ENCODE results near the gene HSD3B7. TPM values are rescaled to one million over a fixed set of nuclear protein-coding genes. Genes with fewer than 3 reads are reported as not detected.
"Not testable (repeated sequence)": the region's sequence is repeated elsewhere in the genome, so short reads cannot be mapped to it uniquely, and the experiment has no call there.

Gene HSD3B7
- total RNA-seq, 1 donor from 2014 or later, result 12.5 TPM

DNA sequence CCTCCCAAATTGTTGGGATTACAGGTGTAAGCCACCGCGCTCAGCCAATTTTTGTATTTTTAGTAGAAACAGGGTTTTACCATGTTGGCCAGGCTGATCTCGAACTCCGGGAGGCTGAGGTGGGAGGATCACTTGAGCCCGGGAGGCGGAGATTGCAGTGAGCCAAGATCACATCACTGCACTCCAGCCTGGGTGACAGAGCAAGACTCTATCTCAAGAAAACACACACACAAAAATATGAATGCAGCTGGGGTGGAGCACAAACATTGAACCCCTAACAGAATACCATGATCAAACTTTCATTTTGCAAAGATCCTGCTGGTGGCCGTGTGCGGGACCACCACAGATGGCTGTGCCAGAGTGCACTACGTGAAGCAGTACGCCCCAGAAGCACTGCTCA lies 32.7 kb downstream of the HSD3B7 start:
- peaks cover 9 to 19% (median 10%) of the 10 kb centered on the region in 3 donors for H3K27me3 ChIP-seq (ENCODE audit: control insufficient read depth in 3 of 3, insufficient read depth in 3 of 3, low read length in 3 of 3)
- H3K27ac ChIP-seq (ENCODE audit: low read depth, low read length); H3K4me3 ChIP-seq (ENCODE audit: low read length in 3 of 3); H3K36me3 ChIP-seq (ENCODE audit: control insufficient read depth in 3 of 3, insufficient read depth in 3 of 3, low read length in 3 of 3); H3K4me1 ChIP-seq (ENCODE audit: control insufficient read depth in 3 of 3, insufficient read depth in 3 of 3, low read length in 3 of 3); H3K9me3 ChIP-seq (ENCODE audit: control insufficient read depth in 3 of 3, low read length in 3 of 3); H3K9ac ChIP-seq (ENCODE audit: low read depth in 1 of 3, low read length in 3 of 3): not testable (repeated sequence)

DNA sequence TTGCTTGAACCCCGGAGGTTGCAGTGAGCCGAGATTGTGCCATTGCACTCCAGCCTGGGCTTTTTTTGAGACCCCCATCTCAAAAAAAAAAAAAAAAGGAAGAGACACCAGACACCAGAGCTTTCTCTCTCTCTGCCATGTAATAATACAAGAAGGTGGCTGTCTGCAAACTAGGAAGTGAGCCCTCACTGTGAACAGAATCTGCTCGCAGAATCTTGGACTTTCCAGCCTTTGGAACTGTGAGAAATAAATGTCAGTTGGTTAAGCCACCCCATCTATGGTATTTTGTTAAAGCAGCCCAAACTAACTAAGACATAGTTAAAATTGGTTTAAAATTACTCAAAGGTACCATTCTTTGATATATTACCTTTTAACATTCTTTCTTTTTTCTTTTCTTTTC lies 35.5 kb downstream of the HSD3B7 start:
- Histone ChIP-seq H3K27ac (ENCODE audit: low read depth, low read length) (no peak overlapping the region), H3K9me3 (ENCODE audit: control insufficient read depth in 3 of 3, low read length in 3 of 3) (no peaks in the 10 kb centered on the region), H3K27me3 (ENCODE audit: control insufficient read depth in 3 of 3, insufficient read depth in 3 of 3, low read length in 3 of 3) (peaks cover 0 to 9% (median 0%) of the 10 kb centered on the region in 3 donors), H3K36me3 (ENCODE audit: control insufficient read depth in 3 of 3, insufficient read depth in 3 of 3, low read length in 3 of 3) (no peaks in the 10 kb centered on the region), H3K4me1 (ENCODE audit: control insufficient read depth in 3 of 3, insufficient read depth in 3 of 3, low read length in 3 of 3) (peaks cover 0 to 15% (median 5%) of the 10 kb centered on the region in 3 donors), H3K9ac (ENCODE audit: low read depth in 1 of 3, low read length in 3 of 3) (no peak overlapping the region), H3K4me3 (ENCODE audit: low read length in 3 of 3) (no peak overlapping the region)

DNA sequence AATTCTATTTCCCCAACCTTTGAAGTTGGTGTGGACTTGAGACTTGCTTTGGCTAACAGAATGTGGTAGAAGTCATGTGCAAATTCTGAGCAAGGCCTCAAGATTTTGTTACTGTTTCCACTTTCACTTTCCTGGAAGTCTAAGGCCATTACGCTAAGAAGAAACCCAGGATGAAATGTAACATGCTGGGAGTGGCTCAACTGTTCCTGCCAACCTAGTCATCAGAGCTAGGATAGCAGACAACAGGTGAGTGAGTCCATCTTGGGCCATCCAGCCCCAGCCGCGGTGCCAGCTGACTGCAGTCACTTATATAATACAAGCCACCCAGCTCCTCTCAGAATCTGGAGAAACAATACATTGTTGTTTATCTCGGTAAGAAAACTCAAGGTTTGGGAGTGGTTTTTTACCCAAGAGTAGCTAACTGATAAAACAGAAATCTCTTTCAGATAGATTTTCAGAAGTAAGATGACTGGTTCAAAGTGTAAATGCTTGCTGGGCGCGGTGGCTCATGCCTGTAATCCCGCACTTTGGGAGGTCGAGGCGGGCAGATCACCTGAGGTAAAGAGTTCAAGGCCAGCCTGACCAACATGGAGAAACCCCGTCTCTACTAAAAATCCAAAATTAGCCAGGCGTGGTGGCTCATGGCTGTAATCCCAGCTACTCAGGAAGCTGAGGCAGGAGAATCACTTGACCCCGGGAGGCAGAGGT lies 37.7 kb downstream of the HSD3B7 start:
- no peak overlapping the region for H3K4me3 ChIP-seq (ENCODE audit: low read length in 3 of 3)
- no peaks in the 10 kb centered on the region for H3K36me3 ChIP-seq (ENCODE audit: control insufficient read depth in 3 of 3, insufficient read depth in 3 of 3, low read length in 3 of 3)
- H3K27me3 ChIP-seq (ENCODE audit: control insufficient read depth in 3 of 3, insufficient read depth in 3 of 3, low read length in 3 of 3), result peaks cover 0 to 3% (median 0%) of the 10 kb centered on the region in 3 donors
- H3K9ac ChIP-seq (ENCODE audit: low read depth in 1 of 3, low read length in 3 of 3), result no peak overlapping the region
- peak overlapping the region; percentile 70 for H3K27ac ChIP-seq (ENCODE audit: low read depth, low read length)
- H3K9me3 ChIP-seq (ENCODE audit: control insufficient read depth in 3 of 3, low read length in 3 of 3), result no peaks in the 10 kb centered on the region
- H3K4me1 ChIP-seq (ENCODE audit: control insufficient read depth in 3 of 3, insufficient read depth in 3 of 3, low read length in 3 of 3), result peaks cover 0 to 15% (median 5%) of the 10 kb centered on the region in 3 donors

DNA sequence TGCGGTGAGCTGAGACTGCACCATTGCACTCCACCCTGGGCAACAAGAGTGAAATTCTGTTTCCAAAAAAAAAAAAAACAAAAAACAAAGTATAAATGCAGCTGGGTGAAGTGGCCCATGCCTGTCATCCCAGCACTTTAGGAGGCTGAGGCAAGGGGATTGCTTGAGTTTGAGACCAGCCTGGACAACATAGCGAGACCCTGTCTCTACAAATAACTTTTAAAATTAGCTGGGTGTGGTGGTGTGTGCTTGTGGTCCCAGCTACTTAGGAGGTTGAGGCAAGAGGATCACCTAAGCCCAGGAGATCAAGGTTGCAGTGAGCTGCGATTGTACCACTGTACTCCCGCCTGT lies 38.2 kb downstream of the HSD3B7 start:
- H3K36me3 ChIP-seq (ENCODE audit: control insufficient read depth in 3 of 3, insufficient read depth in 3 of 3, low read length in 3 of 3), result no peaks in the 10 kb centered on the region
- no peaks in the 10 kb centered on the region for H3K27me3 ChIP-seq (ENCODE audit: control insufficient read depth in 3 of 3, insufficient read depth in 3 of 3, low read length in 3 of 3)
- H3K4me3 ChIP-seq (ENCODE audit: low read length in 3 of 3), result no peak overlapping the region
- no peaks in the 10 kb centered on the region for H3K9me3 ChIP-seq (ENCODE audit: control insufficient read depth in 3 of 3, low read length in 3 of 3)
- peaks cover 0 to 15% (median 5%) of the 10 kb centered on the region in 3 donors for H3K4me1 ChIP-seq (ENCODE audit: control insufficient read depth in 3 of 3, insufficient read depth in 3 of 3, low read length in 3 of 3)
- no peak overlapping the region for H3K9ac ChIP-seq (ENCODE audit: low read depth in 1 of 3, low read length in 3 of 3)
- peak overlapping the region; percentile 70 for H3K27ac ChIP-seq (ENCODE audit: low read depth, low read length)

DNA sequence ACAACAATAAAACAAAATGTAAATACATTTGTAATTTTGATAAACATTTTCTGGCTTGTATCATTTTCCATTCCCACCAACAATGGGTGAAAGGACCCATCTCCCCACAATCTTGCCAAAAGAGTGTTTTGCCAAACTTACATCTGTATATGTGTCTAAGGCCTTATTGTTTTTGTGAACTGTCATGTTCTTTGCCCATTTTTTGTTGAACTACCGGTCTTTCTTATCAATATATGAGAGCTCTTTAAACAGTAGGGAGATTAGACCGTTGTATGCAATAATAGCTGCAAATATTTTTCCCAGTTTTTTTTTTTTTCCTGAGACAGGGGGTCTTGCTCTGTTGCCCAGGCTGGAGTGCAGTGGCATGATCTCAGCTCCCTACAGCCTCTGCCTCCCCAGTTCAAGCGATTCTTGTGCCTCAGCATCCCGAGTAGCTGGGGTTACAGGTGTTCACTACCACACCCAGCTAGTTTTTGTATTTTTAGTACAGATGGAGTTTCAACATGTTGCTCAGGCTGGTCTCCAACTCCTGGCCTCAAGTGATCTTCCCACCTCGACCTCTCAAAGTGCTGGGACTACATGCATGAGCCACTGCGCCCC lies 38.7 kb downstream of the HSD3B7 start:
- no peaks in the 10 kb centered on the region for H3K9me3 ChIP-seq (ENCODE audit: control insufficient read depth in 3 of 3, low read length in 3 of 3)
- H3K9ac ChIP-seq (ENCODE audit: low read depth in 1 of 3, low read length in 3 of 3), result no peak overlapping the region
- no peaks in the 10 kb centered on the region for H3K27me3 ChIP-seq (ENCODE audit: control insufficient read depth in 3 of 3, insufficient read depth in 3 of 3, low read length in 3 of 3)
- H3K4me3 ChIP-seq (ENCODE audit: low read length in 3 of 3), result no peak overlapping the region
- H3K36me3 ChIP-seq (ENCODE audit: control insufficient read depth in 3 of 3, insufficient read depth in 3 of 3, low read length in 3 of 3), result no peaks in the 10 kb centered on the region
- no peak overlapping the region for H3K27ac ChIP-seq (ENCODE audit: low read depth, low read length)
- peaks cover 0 to 15% (median 5%) of the 10 kb centered on the region in 3 donors for H3K4me1 ChIP-seq (ENCODE audit: control insufficient read depth in 3 of 3, insufficient read depth in 3 of 3, low read length in 3 of 3)

DNA sequence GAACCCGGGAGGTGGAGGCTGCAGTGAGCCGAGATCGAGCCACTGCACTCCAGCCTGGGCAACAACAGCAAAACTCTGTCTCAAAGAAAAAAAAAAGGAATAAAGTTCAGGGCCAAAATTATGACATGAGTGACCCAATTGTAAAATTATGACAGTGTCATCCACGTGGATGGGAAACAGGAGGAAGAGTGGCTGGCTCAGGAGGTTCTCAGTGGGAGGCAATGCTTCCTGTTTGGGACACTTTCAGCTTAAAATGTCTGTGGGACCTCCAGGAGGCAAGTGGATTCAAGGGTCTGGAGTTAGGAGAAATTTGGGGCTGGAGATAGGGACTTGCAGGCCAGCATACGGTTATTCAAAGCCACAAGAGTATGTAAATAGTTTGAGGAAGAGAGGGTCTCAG lies 40.3 kb downstream of the HSD3B7 start:
- H3K4me3 ChIP-seq (ENCODE audit: low read length in 3 of 3), result no peak overlapping the region
- no peaks in the 10 kb centered on the region for H3K27me3 ChIP-seq (ENCODE audit: control insufficient read depth in 3 of 3, insufficient read depth in 3 of 3, low read length in 3 of 3)
- H3K27ac ChIP-seq (ENCODE audit: low read depth, low read length), result no peak overlapping the region
- H3K9ac ChIP-seq (ENCODE audit: low read depth in 1 of 3, low read length in 3 of 3), result no peak overlapping the region
- H3K4me1 ChIP-seq (ENCODE audit: control insufficient read depth in 3 of 3, insufficient read depth in 3 of 3, low read length in 3 of 3), result peaks cover 0 to 15% (median 5%) of the 10 kb centered on the region in 3 donors
- H3K36me3 ChIP-seq (ENCODE audit: control insufficient read depth in 3 of 3, insufficient read depth in 3 of 3, low read length in 3 of 3), result no peaks in the 10 kb centered on the region
- no peaks in the 10 kb centered on the region for H3K9me3 ChIP-seq (ENCODE audit: control insufficient read depth in 3 of 3, low read length in 3 of 3)

DNA sequence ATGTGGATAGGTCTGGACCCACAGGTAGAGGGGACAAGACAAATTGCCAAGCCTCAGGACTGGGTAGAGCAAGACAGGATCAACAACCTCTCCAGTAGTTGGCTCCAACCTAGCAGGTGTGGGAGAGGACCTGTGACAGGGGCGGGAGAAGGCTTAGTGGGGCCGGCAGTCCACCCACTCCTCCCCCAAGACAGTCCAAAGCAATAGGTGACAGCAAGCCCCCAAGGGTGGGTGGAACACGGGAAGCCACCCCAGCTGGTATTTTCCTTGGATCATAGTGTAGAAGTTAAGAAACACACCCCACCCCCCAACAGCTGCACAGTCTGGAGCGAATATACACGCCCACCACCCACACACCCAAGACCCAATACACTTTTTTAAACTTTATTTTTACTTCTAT lies 44.3 kb downstream of the HSD3B7 start:
- Histone ChIP-seq H3K27ac (ENCODE audit: low read depth, low read length) (no peak overlapping the region), H3K9ac (ENCODE audit: low read depth in 1 of 3, low read length in 3 of 3) (no peak overlapping the region), H3K4me1 (ENCODE audit: control insufficient read depth in 3 of 3, insufficient read depth in 3 of 3, low read length in 3 of 3) (peaks cover 8 to 14% (median 9%) of the 10 kb centered on the region in 3 donors), H3K4me3 (ENCODE audit: low read length in 3 of 3) (no peak overlapping the region), H3K27me3 (ENCODE audit: control insufficient read depth in 3 of 3, insufficient read depth in 3 of 3, low read length in 3 of 3) (no peaks in the 10 kb centered on the region), H3K9me3 (ENCODE audit: control insufficient read depth in 3 of 3, low read length in 3 of 3) (no peaks in the 10 kb centered on the region), H3K36me3 (ENCODE audit: control insufficient read depth in 3 of 3, insufficient read depth in 3 of 3, low read length in 3 of 3) (no peaks in the 10 kb centered on the region)

DNA sequence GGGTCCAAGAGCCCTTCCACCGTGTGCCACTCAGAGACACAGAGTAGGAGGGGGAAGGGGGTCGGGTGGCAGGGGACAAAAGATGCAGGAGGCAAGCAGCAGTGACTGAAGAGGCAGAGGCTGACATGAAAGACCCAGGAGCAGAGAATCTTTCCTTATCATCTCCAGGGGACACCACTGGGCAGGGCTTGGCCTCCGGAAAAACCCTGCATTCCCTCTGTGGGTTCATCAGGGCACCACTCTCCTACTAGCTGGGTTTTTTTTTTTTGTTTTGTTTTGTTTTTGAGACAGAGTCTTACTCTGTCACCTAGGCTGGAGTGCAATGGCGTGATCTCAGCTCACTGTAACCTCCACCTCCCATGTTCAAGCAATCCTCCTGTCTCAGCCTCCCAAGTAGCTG lies 46.3 kb downstream of the HSD3B7 start:
- H3K36me3 ChIP-seq (ENCODE audit: control insufficient read depth in 3 of 3, insufficient read depth in 3 of 3, low read length in 3 of 3), result peaks cover 8 to 15% (median 11%) of the 10 kb centered on the region in 3 donors
- no peak overlapping the region for H3K4me3 ChIP-seq (ENCODE audit: low read length in 3 of 3)

DNA sequence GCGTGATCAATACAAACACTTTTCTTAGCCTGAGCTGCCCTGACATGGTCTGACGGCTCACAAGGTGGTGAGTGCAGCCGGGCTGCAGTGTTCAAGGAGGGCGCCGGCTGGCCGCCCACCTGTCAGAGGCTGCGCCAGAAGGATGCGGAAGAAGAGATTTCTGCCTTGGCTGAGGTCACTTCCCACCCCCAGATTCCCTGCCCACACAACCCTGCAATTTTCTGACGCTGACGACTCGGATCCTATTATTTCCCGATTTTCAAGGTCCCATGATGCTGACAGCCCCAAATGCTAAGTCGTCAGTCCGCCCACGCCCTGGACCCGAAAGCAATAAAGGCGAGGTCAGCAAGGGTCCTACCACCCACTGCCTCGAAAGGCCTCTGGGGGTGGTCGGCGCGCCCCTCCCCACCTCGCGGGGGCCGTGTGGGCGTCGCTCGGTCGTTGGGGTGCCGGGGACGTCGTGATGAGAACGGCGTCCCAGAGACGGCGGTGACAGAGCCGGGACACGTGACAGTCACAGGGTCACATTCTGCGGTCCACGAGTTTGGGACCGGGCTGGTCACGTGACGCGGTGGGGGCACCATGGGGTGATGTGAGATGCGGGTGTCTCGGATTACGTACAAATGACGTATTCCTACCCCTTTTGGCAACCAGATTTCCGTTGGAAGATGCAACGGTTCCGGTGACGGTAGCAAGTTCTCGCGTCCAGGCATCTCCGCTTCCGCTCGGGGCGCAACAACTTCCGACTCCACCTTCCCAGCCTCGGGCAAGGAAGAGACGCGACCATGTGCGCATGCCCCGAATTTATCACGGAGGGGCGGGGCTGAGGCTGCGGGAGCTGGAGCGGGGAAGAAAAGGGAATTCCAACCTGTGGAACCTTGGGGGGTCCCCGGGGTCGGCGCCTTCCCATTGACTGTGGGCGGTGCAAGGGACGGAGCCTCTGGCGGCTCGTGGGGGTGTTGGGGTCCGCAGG lies 48.0 kb downstream of the HSD3B7 start, which contains the start of gene STX4:
TSS of gene STX4 (plus strand) at position 823 of the 973 bp plus-strand sequence. CDS start 248 bp downstream, outside the sequence.
- peaks cover 17 to 21% (median 21%) of the 10 kb centered on the region in 3 donors for H3K36me3 ChIP-seq (ENCODE audit: control insufficient read depth in 3 of 3, insufficient read depth in 3 of 3, low read length in 3 of 3)
- no peaks in the 10 kb centered on the region for H3K9me3 ChIP-seq (ENCODE audit: control insufficient read depth in 3 of 3, low read length in 3 of 3)
- peaks cover 12 to 24% (median 15%) of the 10 kb centered on the region in 3 donors for H3K4me1 ChIP-seq (ENCODE audit: control insufficient read depth in 3 of 3, insufficient read depth in 3 of 3, low read length in 3 of 3)
- H3K27ac ChIP-seq (ENCODE audit: low read depth, low read length), result peak within 1 kb of the TSS; percentile 98
- no peaks in the 10 kb centered on the region for H3K27me3 ChIP-seq (ENCODE audit: control insufficient read depth in 3 of 3, insufficient read depth in 3 of 3, low read length in 3 of 3)
- H3K4me3 ChIP-seq (ENCODE audit: low read length in 3 of 3), result peak within 1 kb of the TSS; percentile 97 to 98 (median 98)
- peak within 1 kb of the TSS; percentile 94 to 96 (median 96) for H3K9ac ChIP-seq (ENCODE audit: low read depth in 1 of 3, low read length in 3 of 3)

More for the DNA sequence above, 46.3 kb downstream of the HSD3B7 start:
- Histone ChIP-seq H3K27ac (ENCODE audit: low read depth, low read length) (no peak overlapping the region), H3K4me1 (ENCODE audit: control insufficient read depth in 3 of 3, insufficient read depth in 3 of 3, low read length in 3 of 3) (peaks cover 12 to 23% (median 14%) of the 10 kb centered on the region in 3 donors), H3K9ac (ENCODE audit: low read depth in 1 of 3, low read length in 3 of 3) (no peak overlapping the region), H3K27me3 (ENCODE audit: control insufficient read depth in 3 of 3, insufficient read depth in 3 of 3, low read length in 3 of 3) (no peaks in the 10 kb centered on the region), H3K9me3 (ENCODE audit: control insufficient read depth in 3 of 3, low read length in 3 of 3) (no peaks in the 10 kb centered on the region)
